ENCODE results near the gene RGS7.

- TF ChIP-seq CTCF (conservative IDR thresholded peaks at IDR 0.05 in 1 of 2, IDR thresholded peaks at IDR 0.05 in 1 of 2; ENCODE audit: extremely low read depth in 1 of 2, insufficient read depth in 1 of 2, low read depth in 1 of 2, low read length in 2 of 2) (no peak), EZH2 (IDR thresholded peaks at IDR 0.05; ENCODE audit: borderline replicate concordance, low read length) (no peak)
Measured at GRCh38 chr1:241157435-241157834, 199.6 kb downstream of the RGS7 start.

Measured in mammary epithelial cell (primary cell).